B cell (primary cell): ENCODE measurements around the gene DDT. TPM values are rescaled to one million over a fixed set of nuclear protein-coding genes. Genes with fewer than 3 reads are reported as not detected.

Source experiments
- ATAC-seq: fragments of 200-7000 bp; cut with Tn5 transposase; one replicate; pipeline ENCODE4 v1.10.0; 2021; ENCODE audit warnings: low read depth, mild to moderate bottlenecking, moderate number of reproducible peaks, moderate library complexity
- CTCF ChIA-PET: fragments of 350-600 bp; sonication (Branson Sonifier 250); formaldehyde crosslinking; loops from one replicate; lab custom pipeline; 2021; ENCODE audit warnings: antibody characterized with exemption, inconsistent platforms; lab: Charles Lee
- POLR2A ChIA-PET: fragments of 350-600 bp; sonication (Branson Sonifier 250); formaldehyde crosslinking; loops from one replicate; lab custom pipeline; 2021; ENCODE audit warnings: antibody characterized with exemption; lab: Charles Lee
- DNase-seq: peaks from one replicate; pipeline ENCODE4 v3.0.0; 2013
- H2AFZ ChIP-seq: 2 replicates; pipeline ENCODE4 v1.6.1; 2012; ENCODE audit warnings: mild to moderate bottlenecking, low read depth, low read length; ENCODE audit not compliant: insufficient read depth, poor library complexity, severe bottlenecking
- H3K27ac ChIP-seq, 2 donors: 1 replicate in 1 of 2; 2 replicates in 1 of 2; pipeline ENCODE4 v1.5.1; 2012 to 2013; ENCODE audit warnings: low read length in 2 of 2, mild to moderate bottlenecking in 2 of 2, moderate library complexity in 1 of 2
- H3K27me3 ChIP-seq, 4 experiments: fragments of 200-600 bp in 1 of 4; sonication (generic) in 1 of 4; replicated peaks in 1 of 4; 1 replicate in 2 of 4; 2 replicates in 2 of 4; pipeline versions ENCODE4 v1.6.1 to v1.7.0; 2013 to 2016; ENCODE audit warnings: low read length in 3 of 4, mild to moderate bottlenecking in 2 of 4, mixed read lengths in 1 of 4, moderate library complexity in 1 of 4; ENCODE audit not compliant: insufficient read depth in 4 of 4, control insufficient read depth in 3 of 4; ENCODE audit errors: control extremely low read depth in 1 of 4
- H3K36me3 ChIP-seq, 2 experiments: replicated peaks in 1 of 2; 1 replicate in 1 of 2; 2 replicates in 1 of 2; pipeline versions ENCODE4 v1.6.1 to v1.7.1; 2013; ENCODE audit warnings: low read length in 1 of 2; ENCODE audit not compliant: insufficient read depth in 2 of 2, control insufficient read depth in 1 of 2; ENCODE audit errors: control extremely low read depth in 1 of 2, extremely low read depth in 1 of 2
- H3K4me1 ChIP-seq, 2 donors: fragments of 200-600 bp in 1 of 2; sonication (generic) in 1 of 2; 1 replicate in 1 of 2; 2 replicates in 1 of 2; pipeline versions ENCODE4 v1.5.1 to v1.6.1; 2013 to 2017; ENCODE audit warnings: low read length in 2 of 2; ENCODE audit not compliant: control insufficient read depth in 2 of 2, insufficient read depth in 2 of 2
- H3K4me2 ChIP-seq: replicated peaks from 2 replicates; pipeline ENCODE3; 2012; ENCODE audit warnings: mild to moderate bottlenecking, low read depth, low read length; ENCODE audit not compliant: poor library complexity, severe bottlenecking
- H3K4me3 ChIP-seq, 5 experiments: fragments of 200-600 bp in 1 of 5; sonication (generic) in 1 of 5; 1 replicate in 3 of 5; 2 replicates in 2 of 5; pipeline versions ENCODE4 v1.5.1 to v1.7.0; 2011 to 2016; ENCODE audit warnings: low read length in 4 of 5, mild to moderate bottlenecking in 4 of 5, low read depth in 2 of 5, control low read depth in 1 of 5, moderate library complexity in 1 of 5; ENCODE audit not compliant: insufficient read depth in 1 of 5; ENCODE audit errors: control extremely low read depth in 1 of 5, extremely low read depth in 1 of 5
- H3K79me2 ChIP-seq: fragments of 200-600 bp; sonication (generic); one replicate; pipeline ENCODE4 v1.6.0; 2016; ENCODE audit warnings: low read length; ENCODE audit not compliant: control insufficient read depth, insufficient read depth
- H3K9ac ChIP-seq: fragments of 200-600 bp; sonication (generic); 2 replicates; pipeline ENCODE4 v1.6.1; 2017; ENCODE audit warnings: mild to moderate bottlenecking, low read length, moderate library complexity
- H3K9me3 ChIP-seq, 3 donors: one replicate each; pipeline versions ENCODE4 v1.6.1 to v1.7.1; 2013; ENCODE audit warnings: low read length in 2 of 3; ENCODE audit not compliant: control insufficient read depth in 2 of 3, insufficient read depth in 1 of 3; ENCODE audit errors: control extremely low read depth in 1 of 3
- H4K20me1 ChIP-seq: 2 replicates; pipeline ENCODE4 v1.6.0; 2012; ENCODE audit warnings: mild to moderate bottlenecking, low read length; ENCODE audit not compliant: insufficient read depth, control insufficient read depth, poor library complexity, severe bottlenecking
- H3K27ac Mint-ChIP-seq: one replicate; pipeline ENCODE4 v1.8.0; 2021; ENCODE audit warnings: mixed read lengths
- H3K27me3 Mint-ChIP-seq: one replicate; pipeline ENCODE4 v1.8.0; 2021; ENCODE audit warnings: mixed read lengths
- H3K4me1 Mint-ChIP-seq: one replicate; pipeline ENCODE4 v1.8.0; 2021; ENCODE audit warnings: mixed read lengths
- H3K4me3 Mint-ChIP-seq: one replicate; pipeline ENCODE4 v1.8.0; 2021; ENCODE audit warnings: mixed read lengths
- H3K9me3 Mint-ChIP-seq: one replicate; pipeline ENCODE4 v1.8.0; 2022; ENCODE audit warnings: mixed read lengths; ENCODE audit not compliant: insufficient read depth
- EZH2 ChIP-seq: IDR thresholded peaks from 2 replicates; pipeline ENCODE4 v1.6.1; 2012; ENCODE audit warnings: borderline replicate concordance, low read depth, mild to moderate bottlenecking, moderate library complexity, low read length; ENCODE audit not compliant: insufficient read depth, poor library complexity, severe bottlenecking
- WGBS: methylation state at CpG from one replicate; pipeline ENCODE4 v1.1.5; 2013; ENCODE audit warnings: missing lambda C conversion rate; ENCODE audit not compliant: insufficient coverage; 5-methylcytosine and 5-hydroxymethylcytosine counted together
- intact Hi-C: fragments of 100-400 bp; cut with micrococcal nuclease; formaldehyde crosslinking; loops from one replicate; pipeline ENCODE4 v1.10.0; 2022
- polyA plus RNA-seq: library from polyadenylated mRNA; depleted of rRNA; stranded (reverse); fragments of >200 nt; gene quantifications from 2 replicates; pipeline ENCODE4 v1.2.3, GENCODE V29; 2012
- total RNA-seq, 2 donors: library from RNA; stranded (reverse); fragments of 120-200 nt in 1 of 2; gene quantifications; 1 replicate in 1 of 2; 2 replicates in 1 of 2; pipeline versions ENCODE4 v1.2.3 to v1.2.4, GENCODE V29; 2013 to 2022
- TF ChIP-seq, protein P1 (sequence below): fragments of 200-600 bp; IDR thresholded peaks from one replicate; pipeline ENCODE4 v1.8.0; 2022; ENCODE audit warnings: antibody characterized with exemption, mild to moderate bottlenecking

DDT gene
- total and polyA plus RNA-seq, 2 donors (not counting 1 experiment from before 2014, with no cell fraction given), result 105 to 142 TPM

DNA sequence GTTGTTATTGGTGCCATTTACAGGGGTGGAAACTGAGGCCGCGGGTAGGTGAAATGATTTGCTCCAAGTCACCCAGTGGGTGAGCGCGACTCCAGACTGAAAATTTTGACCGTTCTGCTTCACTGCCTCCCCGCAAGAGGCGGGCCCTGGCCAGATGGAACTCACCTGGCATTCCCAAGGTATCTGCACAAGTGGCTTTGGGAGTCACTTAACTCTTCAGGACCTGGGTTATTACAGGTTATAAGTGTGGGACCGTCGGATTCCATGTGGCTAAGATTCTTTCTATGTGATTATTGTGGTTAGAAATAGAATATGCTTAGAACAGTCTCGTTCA, 37.5 kb upstream of the DDT start:
- ChIA-PET CTCF (interaction anchor here (1.2 to 3.8 kb wide), 2 partner anchors 145 to 163 kb away, joined by 3 to 27 read pairs; no protein-coding TSS in a partner anchor), POLR2A (interaction anchor here (0.6 kb wide), 1 partner anchor 729 kb away, joined by 6 read pairs; no protein-coding TSS in a partner anchor)
- Histone ChIP-seq H2AFZ (peak overlapping the region; percentile 88), H3K27me3 (no peaks in the 10 kb centered on the region), H4K20me1 (no peaks in the 10 kb centered on the region), H3K4me2 (peak overlapping the region; percentile 83), H3K4me3 (peak overlapping the region; percentile 77 to 88 (median 86)), H3K27ac (peak overlapping the region in 1 of 2 donors; percentile 80), H3K4me1 (peaks cover 7 to 18% of the 10 kb centered on the region in 2 donors), H3K79me2 (peaks cover 24% of the 10 kb centered on the region), H3K9me3 (peaks cover 0 to 2% (median 0%) of the 10 kb centered on the region in 3 donors), H3K36me3 (peaks cover 0 to 1% of the 10 kb centered on the region in 2 experiments), H3K9ac (peak overlapping the region; percentile 87)
- intact Hi-C loops, result loop anchor here (1.0 to 10.0 kb wide), 3 partner anchors 146 to 259 kb away; partner anchors contain the start of genes SMARCB1 and SPECC1L
- no peak for ATAC-seq
- Mint-ChIP-seq H3K4me1 (peaks cover 28% of the 10 kb centered on the region), H3K9me3 (no peaks in the 10 kb centered on the region), H3K4me3 (peak overlapping the region; percentile 95), H3K27me3 (no peaks in the 10 kb centered on the region), H3K27ac (peak overlapping the region; percentile 95)
- DNase-seq, result no peak
- WGBS, result 0% methylated on average over 7 of the region's 10 CpGs
- no peak for TF ChIP-seq EZH2
- TF ChIP-seq, protein P1, sequence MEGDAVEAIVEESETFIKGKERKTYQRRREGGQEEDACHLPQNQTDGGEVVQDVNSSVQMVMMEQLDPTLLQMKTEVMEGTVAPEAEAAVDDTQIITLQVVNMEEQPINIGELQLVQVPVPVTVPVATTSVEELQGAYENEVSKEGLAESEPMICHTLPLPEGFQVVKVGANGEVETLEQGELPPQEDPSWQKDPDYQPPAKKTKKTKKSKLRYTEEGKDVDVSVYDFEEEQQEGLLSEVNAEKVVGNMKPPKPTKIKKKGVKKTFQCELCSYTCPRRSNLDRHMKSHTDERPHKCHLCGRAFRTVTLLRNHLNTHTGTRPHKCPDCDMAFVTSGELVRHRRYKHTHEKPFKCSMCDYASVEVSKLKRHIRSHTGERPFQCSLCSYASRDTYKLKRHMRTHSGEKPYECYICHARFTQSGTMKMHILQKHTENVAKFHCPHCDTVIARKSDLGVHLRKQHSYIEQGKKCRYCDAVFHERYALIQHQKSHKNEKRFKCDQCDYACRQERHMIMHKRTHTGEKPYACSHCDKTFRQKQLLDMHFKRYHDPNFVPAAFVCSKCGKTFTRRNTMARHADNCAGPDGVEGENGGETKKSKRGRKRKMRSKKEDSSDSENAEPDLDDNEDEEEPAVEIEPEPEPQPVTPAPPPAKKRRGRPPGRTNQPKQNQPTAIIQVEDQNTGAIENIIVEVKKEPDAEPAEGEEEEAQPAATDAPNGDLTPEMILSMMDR, result no peak

DNA sequence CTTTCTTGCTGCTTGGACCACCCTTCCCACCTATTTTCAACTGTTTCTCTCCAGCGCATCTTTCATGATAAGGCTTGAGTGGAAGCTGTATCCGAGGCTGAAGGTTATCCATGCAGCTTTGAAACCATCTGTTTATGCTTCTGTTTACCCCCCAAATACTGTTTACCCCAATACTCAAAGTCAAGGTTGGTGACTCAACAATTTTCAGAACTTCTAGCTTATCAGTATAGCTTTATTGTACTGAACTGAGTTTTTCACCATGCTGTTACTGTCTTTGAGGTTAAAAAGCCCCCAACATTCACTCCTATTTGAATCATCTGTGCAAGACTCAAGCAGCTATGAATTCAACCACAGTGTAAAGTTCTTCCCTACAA, 35.8 kb upstream of the DDT start:
- H3K9me3 ChIP-seq, result peaks cover 0 to 3% (median 0%) of the 10 kb centered on the region in 3 donors
- intact Hi-C loops, result loop anchor here (2.0 to 10.0 kb wide), 2 partner anchors 225 to 261 kb away; partner anchors contain the start of genes SMARCB1 and SPECC1L
- Mint-ChIP-seq H3K4me3 (peak overlapping the region; percentile 72), H3K27ac (peak overlapping the region; percentile 83), H3K27me3 (no peaks in the 10 kb centered on the region), H3K9me3 (no peaks in the 10 kb centered on the region), H3K4me1 (peaks cover 26% of the 10 kb centered on the region)
- H3K79me2 ChIP-seq, result peaks cover 12% of the 10 kb centered on the region
- H3K4me3 ChIP-seq, result no peak overlapping the region
- ATAC-seq (no peak), DNase-seq (no peak)
- H3K9ac ChIP-seq, result no peak overlapping the region
- 90% methylated on average over 2 of the region's 2 CpGs for whole genome bisulfite sequencing
- no peak overlapping the region for H3K27ac ChIP-seq
- H3K4me1 ChIP-seq, result peaks cover 7 to 18% of the 10 kb centered on the region in 2 donors
- ChIA-PET CTCF (interaction anchor here (1.7 to 3.8 kb wide), 3 partner anchors 59 to 165 kb away, joined by 4 to 27 read pairs (median 6); no protein-coding TSS in a partner anchor), POLR2A (no interaction called here)
- TF ChIP-seq EZH2, result no peak
- TF ChIP-seq, protein P1, result no peak
- H4K20me1 ChIP-seq, result no peaks in the 10 kb centered on the region
- H3K4me2 ChIP-seq, result peak overlapping the region; percentile 83
- H2AFZ ChIP-seq, result no peak overlapping the region
- H3K27me3 ChIP-seq, result no peaks in the 10 kb centered on the region
- H3K36me3 ChIP-seq, result no peaks in the 10 kb centered on the region
